ENCODE results near the gene THSD7B. TPM values are rescaled to one million over a fixed set of nuclear protein-coding genes. Genes with fewer than 3 reads are reported as not detected.

THSD7B gene
- total and polyA plus RNA-seq, 9 of the 15 experiments (the other 6 are each of a cell fraction or from before 2014, with no cell fraction given), result not detected

DNA sequence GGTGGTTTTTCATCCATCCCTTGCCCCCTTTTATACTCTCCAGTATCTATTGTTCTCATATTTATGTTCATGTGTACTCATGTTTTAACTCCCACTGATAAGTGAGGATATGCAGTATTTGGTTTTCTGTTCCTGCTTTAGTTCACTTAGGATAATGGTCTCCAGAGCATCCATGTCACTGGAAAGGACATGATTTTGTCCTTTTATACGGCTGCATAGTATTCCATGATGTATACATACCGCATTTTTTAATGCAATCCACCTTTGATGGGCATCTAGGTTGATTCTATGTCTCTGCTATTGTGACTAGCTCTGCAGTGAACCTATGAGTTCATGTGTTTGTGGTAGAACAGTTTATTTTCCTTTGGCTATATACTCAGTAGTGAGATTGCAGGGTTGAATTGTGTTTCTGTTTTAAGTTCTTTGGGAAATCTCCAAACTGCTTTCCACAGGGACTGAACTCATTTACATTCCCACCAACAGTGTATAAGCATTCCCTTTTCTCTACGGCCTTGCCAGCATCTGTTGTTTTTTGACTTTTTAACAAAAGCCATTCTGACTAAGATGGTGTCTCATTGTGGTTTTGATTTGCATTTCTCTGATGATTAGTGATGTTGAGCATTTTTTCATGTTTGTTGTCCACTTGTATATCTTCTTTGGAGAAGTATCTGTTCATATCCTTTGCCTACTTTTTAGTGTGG lies 420.2 kb downstream of the THSD7B start:
- no TSS peak for BruUV-seq (replicated peaks)
- Histone ChIP-seq H3K27ac (ENCODE audit: extremely low read depth, low read depth, low read length) (no peak overlapping the region), H3K27me3 (ENCODE audit: control insufficient read depth in 2 of 2, insufficient read depth in 2 of 2, low read length in 2 of 2) (no peaks in the 10 kb centered on the region), H3K9me3 (replicated peaks; ENCODE audit: control insufficient read depth, insufficient read depth, low read depth, low read length) (no peaks in the 10 kb centered on the region), H3K4me3 (no peak overlapping the region), H3K9ac (ENCODE audit: insufficient read depth in 1 of 2, low read depth in 2 of 2, low read length in 2 of 2) (no peak overlapping the region), H3K36me3 (ENCODE audit: control insufficient read depth, insufficient read depth, low read length) (no peaks in the 10 kb centered on the region), H3K79me2 (ENCODE audit: control insufficient read depth, insufficient read depth, low read length) (no peaks in the 10 kb centered on the region), H3K9me1 (ENCODE audit: control insufficient read depth, insufficient read depth, low read length) (no peaks in the 10 kb centered on the region), H4K20me1 (replicated peaks; ENCODE audit: control insufficient read depth, insufficient read depth, low read length) (no peaks in the 10 kb centered on the region), H3K4me2 (ENCODE audit: insufficient read depth, low read length) (no peak overlapping the region), H2AFZ (ENCODE audit: low read depth, low read length) (no peak overlapping the region), H3K4me1 (replicated peaks in 1 of 2; ENCODE audit: control insufficient read depth in 2 of 2, insufficient read depth in 2 of 2, low read length in 2 of 2) (no peaks in the 10 kb centered on the region)
- POLR2A ChIA-PET, result interaction anchor here (0.6 kb wide), 1 partner anchor 969 kb away, joined by 3 read pairs; no protein-coding TSS in a partner anchor
- no peak for ATAC-seq
- intact Hi-C loops (cut with micrococcal nuclease), result no loop called here
- in situ Hi-C loops (cut with MboI), result no loop called here
- TF ChIP-seq ZNF146 (CRISPR knock-in tag; IDR thresholded peaks at IDR 0.05; ENCODE audit: unreplicated experiment) (peak; percentile 20), CBX1 (IDR thresholded peaks at IDR 0.05; ENCODE audit: low read depth) (no peak), RBM25 (IDR thresholded peaks at IDR 0.05; ENCODE audit: low read depth, low read length, severe bottlenecking) (peak; percentile 39)
- CTCF ChIA-PET (ENCODE audit: low intra/inter-chr PET ratio), result no interaction called here
- 3% methylated on average over 3 of the region's 3 CpGs for WGBS (ENCODE audit: insufficient coverage, low coverage, missing lambda C conversion rate)
- no peak for DNase-seq (ENCODE audit: extremely low read depth in 1 of 4, low spot score in 3 of 4)
- no peak for FAIRE-seq

DNA sequence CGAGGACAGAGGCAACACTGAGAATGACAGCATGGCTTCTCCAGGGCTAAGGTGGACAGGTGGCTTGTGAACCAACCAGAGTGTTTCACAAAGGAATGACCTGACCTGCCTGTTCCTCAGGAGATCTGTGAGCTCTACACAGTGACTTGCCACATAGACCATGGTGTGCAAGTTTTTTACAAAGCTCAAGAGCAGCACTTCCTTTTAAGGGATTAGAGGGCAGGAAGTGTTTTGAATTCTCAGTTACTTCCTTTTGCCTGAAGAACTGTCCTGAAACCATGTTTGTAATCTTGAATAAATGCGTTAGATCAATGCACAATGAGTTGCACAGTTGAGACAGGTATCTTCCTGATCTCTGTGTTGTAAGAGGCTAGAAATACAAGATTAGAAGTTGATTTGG lies 421.9 kb downstream of the THSD7B start:
- BruUV-seq (replicated peaks), result no TSS peak
- POLR2A ChIA-PET, result no interaction called here
- H3K4me2 ChIP-seq (ENCODE audit: insufficient read depth, low read length), result no peak overlapping the region

More for the DNA sequence above, 421.9 kb downstream of the THSD7B start:
- no peak overlapping the region for H2AFZ ChIP-seq (ENCODE audit: low read depth, low read length)
- H3K9me3 ChIP-seq (replicated peaks; ENCODE audit: control insufficient read depth, insufficient read depth, low read depth, low read length), result no peaks in the 10 kb centered on the region
- intact Hi-C loops (cut with micrococcal nuclease), result no loop called here
- ATAC-seq, result no peak
- 0% methylated on average over 2 of the region's 2 CpGs for WGBS (ENCODE audit: insufficient coverage, low coverage, missing lambda C conversion rate)
- H3K27ac ChIP-seq (ENCODE audit: extremely low read depth, low read depth, low read length), result no peak overlapping the region
- no peak for DNase-seq (ENCODE audit: extremely low read depth in 1 of 4, low spot score in 3 of 4)
- no peaks in the 10 kb centered on the region for H3K79me2 ChIP-seq (ENCODE audit: control insufficient read depth, insufficient read depth, low read length)
- H3K27me3 ChIP-seq (ENCODE audit: control insufficient read depth in 2 of 2, insufficient read depth in 2 of 2, low read length in 2 of 2), result no peaks in the 10 kb centered on the region
- H4K20me1 ChIP-seq (replicated peaks; ENCODE audit: control insufficient read depth, insufficient read depth, low read length), result no peaks in the 10 kb centered on the region
- no peak overlapping the region for H3K4me3 ChIP-seq
- H3K4me1 ChIP-seq (replicated peaks in 1 of 2; ENCODE audit: control insufficient read depth in 2 of 2, insufficient read depth in 2 of 2, low read length in 2 of 2), result no peaks in the 10 kb centered on the region
- no peaks in the 10 kb centered on the region for H3K36me3 ChIP-seq (ENCODE audit: control insufficient read depth, insufficient read depth, low read length)
- H3K9me1 ChIP-seq (ENCODE audit: control insufficient read depth, insufficient read depth, low read length), result no peaks in the 10 kb centered on the region
- TF ChIP-seq HDAC6 (IDR thresholded peaks at IDR 0.05; ENCODE audit: low read depth, low read length) (no peak), GABPB1 (CRISPR knock-in tag; IDR thresholded peaks at IDR 0.05) (no peak), E2F5 (CRISPR knock-in tag; IDR thresholded peaks at IDR 0.05) (no peak), KAT8 (IDR thresholded peaks at IDR 0.05; ENCODE audit: low read depth) (no peak), ZNF253 (CRISPR knock-in tag; conservative IDR thresholded peaks at IDR 0.05) (no peak), ZBTB1 (CRISPR knock-in tag; IDR thresholded peaks at IDR 0.05; ENCODE audit: borderline replicate concordance, low read depth) (no peak), HSF4 (CRISPR knock-in tag; IDR thresholded peaks at IDR 0.05; ENCODE audit: borderline replicate concordance) (no peak)
- TF ChIP-seq, protein P1, sequence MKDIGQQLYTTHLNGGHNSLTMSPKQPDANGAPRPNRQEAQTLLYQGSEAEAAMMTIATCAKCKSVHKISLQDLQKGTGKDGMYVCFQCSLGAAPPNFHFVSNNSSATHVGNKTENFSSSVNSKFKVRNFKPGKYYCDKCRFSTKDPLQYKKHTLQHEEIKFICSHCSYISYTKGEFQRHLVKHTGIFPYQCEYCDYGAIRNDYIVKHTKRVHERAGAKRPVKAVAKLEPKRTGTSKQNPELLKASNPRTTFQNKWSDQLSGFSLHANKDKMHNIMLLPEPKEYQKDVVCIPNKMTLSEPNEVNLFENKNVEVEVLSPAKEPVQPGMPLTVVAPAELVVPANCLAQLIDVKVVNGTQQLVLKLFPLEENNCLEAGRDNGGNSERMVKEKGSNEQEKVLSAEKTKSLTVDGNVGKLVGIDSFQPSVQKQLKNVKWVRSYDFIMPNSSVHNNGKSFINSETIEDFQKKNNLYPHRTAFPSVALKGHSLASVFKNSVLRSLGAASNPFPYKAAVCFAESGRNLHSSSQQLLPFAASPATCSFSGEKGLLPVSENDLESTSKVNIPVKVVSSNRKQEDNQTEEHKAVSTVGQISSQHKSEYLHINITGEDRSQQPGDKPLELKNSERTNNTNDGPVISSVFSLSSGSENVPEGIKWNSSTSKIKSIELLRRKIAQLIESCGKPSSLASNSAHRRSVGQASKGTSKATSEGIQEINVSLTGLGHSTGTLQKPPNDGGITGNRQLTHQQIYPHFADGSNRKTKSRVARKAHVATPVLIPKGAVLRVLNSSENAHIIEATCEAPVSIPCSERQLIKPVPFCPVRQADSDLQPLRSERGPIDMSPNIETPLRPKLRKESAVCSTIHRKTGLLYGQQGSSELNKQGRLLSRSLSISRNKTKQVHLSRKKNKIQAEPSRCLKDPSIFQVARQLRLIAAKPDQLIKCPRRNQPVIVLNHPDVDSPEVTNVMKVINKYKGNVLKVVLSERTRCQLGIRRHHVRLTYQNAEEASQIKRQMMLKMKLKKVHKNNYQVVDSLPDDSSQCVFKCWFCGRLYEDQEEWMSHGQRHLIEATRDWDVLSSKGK (CRISPR knock-in tag; IDR thresholded peaks at IDR 0.05), result no peak
- no peak for FAIRE-seq
- in situ Hi-C loops (cut with MboI), result no loop called here
- no peak overlapping the region for H3K9ac ChIP-seq (ENCODE audit: insufficient read depth in 1 of 2, low read depth in 2 of 2, low read length in 2 of 2)
- CTCF ChIA-PET (ENCODE audit: low intra/inter-chr PET ratio), result no interaction called here

Data from K562 (cell line).